Neuronal stem cell (in vitro differentiated cells): ENCODE measurements around the gene PARD6G.
A peak's percentile ranks its signal among the peaks of the same experiment; 100 is the strongest.

Experiments used
- DNase-seq: peaks from one replicate; pipeline ENCODE4 v3.0.0-alpha.2; 2013; ENCODE audit warnings: low spot score
- H2AFZ ChIP-seq: one replicate; pipeline ENCODE4 v1.6.1; 2013; ENCODE audit warnings: mild to moderate bottlenecking, low read length, inconsistent platforms
- H2AK5ac ChIP-seq: 2 replicates; pipeline ENCODE4 v1.6.1; 2013; ENCODE audit warnings: low read depth, mild to moderate bottlenecking, inconsistent platforms, low read length, moderate library complexity, mixed read lengths
- H2BK120ac ChIP-seq: 2 replicates; pipeline ENCODE4 v1.6.1; 2013; ENCODE audit warnings: low read depth, mild to moderate bottlenecking, inconsistent platforms, low read length, moderate library complexity, mixed read lengths
- H2BK12ac ChIP-seq: one replicate; pipeline ENCODE4 v1.6.1; 2013; ENCODE audit warnings: low read length, inconsistent platforms
- H2BK15ac ChIP-seq: 2 replicates; pipeline ENCODE4 v1.6.1; 2013; ENCODE audit warnings: mild to moderate bottlenecking, low read length, inconsistent platforms, mixed read lengths
- H2BK5ac ChIP-seq: one replicate; pipeline ENCODE4 v1.6.1; 2013; ENCODE audit warnings: inconsistent platforms, mild to moderate bottlenecking, low read length, moderate library complexity
- H3K14ac ChIP-seq: one replicate; pipeline ENCODE4 v1.6.1; 2013; ENCODE audit warnings: low read length, inconsistent platforms
- H3K18ac ChIP-seq: 2 replicates; pipeline ENCODE4 v1.6.1; 2013; ENCODE audit warnings: low read length, inconsistent platforms
- H3K23ac ChIP-seq: 2 replicates; pipeline ENCODE4 v1.6.1; 2013; ENCODE audit warnings: low read depth, mild to moderate bottlenecking, mixed read lengths, low read length, inconsistent platforms; ENCODE audit not compliant: poor library complexity
- H3K27ac ChIP-seq: replicated peaks from 3 replicates; pipeline ENCODE4 v1.5.1; 2013; ENCODE audit warnings: low read length, inconsistent platforms
- H3K27me3 ChIP-seq, 3 experiments: 2 replicates each; pipeline ENCODE4 v1.6.1; 2013; ENCODE audit warnings: low read length in 3 of 3, mild to moderate bottlenecking in 2 of 3, inconsistent platforms in 1 of 3, low read depth in 1 of 3, mixed read lengths in 1 of 3, moderate library complexity in 1 of 3; ENCODE audit not compliant: control insufficient read depth in 3 of 3, insufficient read depth in 3 of 3
- H3K36me3 ChIP-seq, 2 donors: replicated peaks in 1 of 2; 2 replicates each; pipeline ENCODE4 v1.6.1; 2013; ENCODE audit warnings: low read length in 2 of 2; ENCODE audit not compliant: control insufficient read depth in 2 of 2, insufficient read depth in 2 of 2
- H3K4ac ChIP-seq: 2 replicates; pipeline ENCODE4 v1.6.1; 2013; ENCODE audit warnings: inconsistent platforms, mild to moderate bottlenecking, low read length, moderate library complexity
- H3K4me1 ChIP-seq, 2 donors: 1 replicate in 1 of 2; 2 replicates in 1 of 2; pipeline ENCODE4 v1.6.1; 2013; ENCODE audit warnings: low read length in 2 of 2, low read depth in 1 of 2; ENCODE audit not compliant: control insufficient read depth in 2 of 2, insufficient read depth in 1 of 2
- H3K4me2 ChIP-seq: one replicate; pipeline ENCODE4 v1.6.1; 2013; ENCODE audit warnings: mild to moderate bottlenecking, low read length, inconsistent platforms; ENCODE audit not compliant: insufficient read depth, poor library complexity, severe bottlenecking
- H3K4me3 ChIP-seq, 2 donors: 2 replicates each; pipeline ENCODE4 v1.5.1; 2013; ENCODE audit warnings: low read length in 2 of 2, mild to moderate bottlenecking in 2 of 2, inconsistent platforms in 1 of 2, moderate library complexity in 1 of 2
- H3K79me1 ChIP-seq: one replicate; pipeline ENCODE4 v1.6.1; 2013; ENCODE audit warnings: low read depth, mild to moderate bottlenecking, inconsistent platforms, low read length, moderate library complexity
- H3K9ac ChIP-seq: one replicate; pipeline ENCODE4 v1.6.1; 2013; ENCODE audit warnings: mild to moderate bottlenecking, low read depth, low read length, inconsistent platforms; ENCODE audit not compliant: poor library complexity
- H3K9me3 ChIP-seq, 2 donors: replicated peaks in 1 of 2; 2 replicates each; pipeline versions ENCODE3 to v1.6.1; 2013; ENCODE audit warnings: low read length in 2 of 2, mild to moderate bottlenecking in 2 of 2, inconsistent platforms in 1 of 2, low read depth in 1 of 2, mixed read lengths in 1 of 2, moderate library complexity in 1 of 2; ENCODE audit not compliant: control insufficient read depth in 2 of 2, insufficient read depth in 1 of 2
- H4K8ac ChIP-seq: one replicate; pipeline ENCODE4 v1.6.1; 2013; ENCODE audit warnings: low read depth, mild to moderate bottlenecking, inconsistent platforms, low read length, moderate library complexity
- H4K91ac ChIP-seq: one replicate; pipeline ENCODE4 v1.6.1; 2013; ENCODE audit warnings: low read length, low read depth, mild to moderate bottlenecking, inconsistent platforms; ENCODE audit not compliant: poor library complexity
- WGBS, 2 donors: extraction: QIAGEN DNeasy Blood & Tissue Kit; methylation state at CpG; one replicate each; pipeline ENCODE4 v1.1.7; 2013; ENCODE audit warnings: missing lambda C conversion rate in 2 of 2, mixed read lengths in 1 of 2; ENCODE audit not compliant: insufficient read length in 2 of 2, insufficient replicate concordance in 1 of 2; ENCODE audit errors: extremely low coverage in 2 of 2; 5-methylcytosine and 5-hydroxymethylcytosine counted together

PARD6G gene

GRCh38 chr18:80246445-80247392 is 595 bp downstream of the PARD6G start:
- Histone ChIP-seq H3K4me3 (peak overlapping the region; percentile 76 to 96), H2BK120ac (peak overlapping the region; percentile 62), H3K4ac (no peak overlapping the region), H3K27me3 (peaks cover 0 to 6% (median 0%) of the 10 kb centered on the region in 3 experiments), H2AK5ac (peak overlapping the region; percentile 69), H2BK15ac (peak overlapping the region; percentile 70), H3K27ac (no peak overlapping the region), H3K79me1 (peaks cover 8% of the 10 kb centered on the region), H3K18ac (peak overlapping the region; percentile 95), H3K14ac (peak overlapping the region; percentile 75), H3K4me1 (peaks cover 2 to 4% of the 10 kb centered on the region in 2 donors), H3K23ac (peak overlapping the region; percentile 74), H3K36me3 (peaks cover 0 to 8% of the 10 kb centered on the region in 2 donors), H4K91ac (no peak overlapping the region), H3K4me2 (peak overlapping the region; percentile 84), H2AFZ (peak overlapping the region; percentile 90), H2BK12ac (no peak overlapping the region), H4K8ac (no peak overlapping the region), H3K9ac (peak overlapping the region; percentile 90), H2BK5ac (peak overlapping the region; percentile 17), H3K9me3 (peaks cover 0 to under 1% of the 10 kb centered on the region in 2 donors)
- WGBS, 2 donors = no CpG with 5 or more reads among the region's 106 CpGs
- DNase-seq = peak; percentile 64

GRCh38 chr18:80245781-80246444 is 1.4 kb downstream of the PARD6G start:
- peaks cover 0 to 6% (median 0%) of the 10 kb centered on the region in 3 experiments for H3K27me3 ChIP-seq
- peak overlapping the region; percentile 91 for H3K18ac ChIP-seq
- H3K4me1 ChIP-seq = peaks cover 2 to 4% of the 10 kb centered on the region in 2 donors
- peaks cover 9% of the 10 kb centered on the region for H3K79me1 ChIP-seq
- H2BK120ac ChIP-seq = peak overlapping the region; percentile 8
- no peak for DNase-seq
- H3K36me3 ChIP-seq = peaks cover 0 to 8% of the 10 kb centered on the region in 2 donors
- no peak overlapping the region for H4K91ac ChIP-seq
- WGBS, 2 donors = no CpG with 5 or more reads among the region's 31 CpGs
- H2BK15ac ChIP-seq = no peak overlapping the region
- H2AFZ ChIP-seq = peak overlapping the region; percentile 63
- H3K4me2 ChIP-seq = peak overlapping the region; percentile 84
- H4K8ac ChIP-seq = no peak overlapping the region
- H3K14ac ChIP-seq = no peak overlapping the region
- H2BK5ac ChIP-seq = peak overlapping the region; percentile 17
- peak overlapping the region; percentile 59 for H2AK5ac ChIP-seq
- no peak overlapping the region for H3K27ac ChIP-seq
- H3K4me3 ChIP-seq = peak overlapping the region; percentile 76 to 77
- H3K4ac ChIP-seq = no peak overlapping the region
- H3K23ac ChIP-seq = peak overlapping the region; percentile 45
- no peak overlapping the region for H2BK12ac ChIP-seq
- peak overlapping the region; percentile 78 for H3K9ac ChIP-seq
- H3K9me3 ChIP-seq = no peaks in the 10 kb centered on the region

GRCh38 chr18:80244956-80245730 is 2.2 kb downstream of the PARD6G start:
- Histone ChIP-seq H2BK12ac (no peak overlapping the region), H2AK5ac (no peak overlapping the region), H2BK120ac (no peak overlapping the region), H4K8ac (no peak overlapping the region), H2AFZ (no peak overlapping the region), H3K23ac (no peak overlapping the region), H3K4me2 (no peak overlapping the region), H3K9me3 (no peaks in the 10 kb centered on the region), H2BK5ac (no peak overlapping the region), H3K4me3 (peak overlapping the region in 1 of 2 donors; percentile 76), H2BK15ac (no peak overlapping the region), H4K91ac (no peak overlapping the region), H3K18ac (no peak overlapping the region), H3K79me1 (peaks cover 9% of the 10 kb centered on the region), H3K14ac (no peak overlapping the region), H3K27ac (no peak overlapping the region), H3K27me3 (peaks cover 0 to 6% (median 0%) of the 10 kb centered on the region in 3 experiments), H3K9ac (no peak overlapping the region), H3K4me1 (peaks cover 2 to 4% of the 10 kb centered on the region in 2 donors), H3K36me3 (peaks cover 0 to 8% of the 10 kb centered on the region in 2 donors), H3K4ac (no peak overlapping the region)
- no peak for DNase-seq
- WGBS, 2 donors = no CpG with 5 or more reads among the region's 10 CpGs
